Measurements from ENCODE around the gene DUXA.

DNA sequence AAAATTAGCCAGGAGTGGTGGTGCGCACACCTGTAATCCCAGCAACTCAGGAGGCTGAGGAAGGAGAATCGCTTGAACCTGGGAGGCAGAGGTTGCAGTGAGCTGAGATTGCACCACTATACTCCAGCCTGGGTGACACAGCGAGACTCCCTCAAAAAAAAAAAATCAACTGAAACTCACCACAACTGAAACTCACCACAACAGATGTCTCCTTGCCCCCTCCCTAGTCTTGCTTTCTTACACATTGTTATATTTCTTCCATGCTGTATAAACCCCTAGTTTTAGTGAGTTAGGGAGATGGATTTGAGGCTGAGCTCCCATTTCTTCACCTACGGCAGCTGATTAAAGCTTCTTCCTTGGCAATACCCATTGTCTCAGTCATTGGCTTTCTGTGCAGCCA, 25.6 kb downstream of the DUXA start:
- TF ChIP-seq, protein P1, sequence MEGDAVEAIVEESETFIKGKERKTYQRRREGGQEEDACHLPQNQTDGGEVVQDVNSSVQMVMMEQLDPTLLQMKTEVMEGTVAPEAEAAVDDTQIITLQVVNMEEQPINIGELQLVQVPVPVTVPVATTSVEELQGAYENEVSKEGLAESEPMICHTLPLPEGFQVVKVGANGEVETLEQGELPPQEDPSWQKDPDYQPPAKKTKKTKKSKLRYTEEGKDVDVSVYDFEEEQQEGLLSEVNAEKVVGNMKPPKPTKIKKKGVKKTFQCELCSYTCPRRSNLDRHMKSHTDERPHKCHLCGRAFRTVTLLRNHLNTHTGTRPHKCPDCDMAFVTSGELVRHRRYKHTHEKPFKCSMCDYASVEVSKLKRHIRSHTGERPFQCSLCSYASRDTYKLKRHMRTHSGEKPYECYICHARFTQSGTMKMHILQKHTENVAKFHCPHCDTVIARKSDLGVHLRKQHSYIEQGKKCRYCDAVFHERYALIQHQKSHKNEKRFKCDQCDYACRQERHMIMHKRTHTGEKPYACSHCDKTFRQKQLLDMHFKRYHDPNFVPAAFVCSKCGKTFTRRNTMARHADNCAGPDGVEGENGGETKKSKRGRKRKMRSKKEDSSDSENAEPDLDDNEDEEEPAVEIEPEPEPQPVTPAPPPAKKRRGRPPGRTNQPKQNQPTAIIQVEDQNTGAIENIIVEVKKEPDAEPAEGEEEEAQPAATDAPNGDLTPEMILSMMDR (IDR thresholded peaks at IDR 0.05): no peak
- no peak for TF ChIP-seq POLR2AphosphoS5 (IDR thresholded peaks at IDR 0.05; ENCODE audit: insufficient read depth in 1 of 2, low read depth in 1 of 2)

Data from vagina (tissue), 2 donors.